ENCODE measurements around the gene AIPL1. TPM values are rescaled to one million over a fixed set of nuclear protein-coding genes. Genes with fewer than 3 reads are reported as not detected.

AIPL1 gene
- total and polyA plus RNA-seq, 2 of the 4 experiments (the other 2 are of a cell fraction), result not detected

DNA sequence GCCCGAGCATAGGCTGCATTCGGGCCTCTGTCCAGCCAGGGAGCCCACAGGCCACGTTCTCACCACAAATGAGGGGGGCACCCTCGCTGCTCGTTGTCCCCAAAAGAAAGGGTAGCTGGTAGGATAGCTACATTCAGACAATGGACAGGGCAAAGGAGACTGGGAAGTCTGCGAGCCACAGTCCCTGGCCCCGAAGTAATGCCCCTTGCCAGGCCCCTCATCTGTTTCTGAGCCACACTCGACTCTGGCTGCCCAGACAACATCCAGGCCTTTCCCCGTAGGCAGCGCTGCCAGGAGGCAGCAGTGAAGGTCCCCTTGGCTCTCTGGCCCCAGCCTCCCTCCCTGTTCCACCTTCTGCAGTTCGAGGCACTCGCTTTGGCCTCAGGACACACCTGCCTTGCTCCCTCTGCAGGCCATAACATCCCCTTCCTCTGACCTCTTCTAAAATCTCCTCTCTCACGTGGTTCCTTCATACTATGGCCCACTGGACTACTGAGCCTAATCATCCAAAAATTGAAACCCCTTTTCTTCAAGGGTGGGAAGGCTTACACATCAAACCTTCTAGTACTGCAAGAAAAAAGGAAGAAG, 12.2 kb downstream of the AIPL1 start:
- Histone ChIP-seq H3K56ac (ENCODE audit: extremely low read depth, insufficient read depth, low read length) (no peak overlapping the region), H3K4me1 (ENCODE audit: control insufficient read depth, insufficient read depth, low read length) (no peaks in the 10 kb centered on the region), H2AK9ac (replicated peaks; ENCODE audit: low read depth, low read length, poor library complexity) (no peak overlapping the region), H3K4me3 (ENCODE audit: insufficient read depth, low read depth, low read length) (no peak overlapping the region), H4K91ac (ENCODE audit: insufficient read depth, low read depth, low read length) (no peak overlapping the region), H2AK5ac (ENCODE audit: low read depth, low read length) (no peak overlapping the region), H3K79me1 (ENCODE audit: low read depth in 1 of 2, low read length in 2 of 2) (no peaks in the 10 kb centered on the region), H3K18ac (ENCODE audit: low read depth, low read length) (no peak overlapping the region), H3K9me3 (ENCODE audit: control insufficient read depth, insufficient read depth, low read length) (no peaks in the 10 kb centered on the region), H3K27ac (ENCODE audit: insufficient read depth, low read length) (no peak overlapping the region), H3K36me3 (ENCODE audit: control insufficient read depth, insufficient read depth, low read length) (no peaks in the 10 kb centered on the region), H3K4me2 (ENCODE audit: low read depth, low read length) (no peak overlapping the region), H3K27me3 (ENCODE audit: control insufficient read depth, insufficient read depth, low read length) (peaks cover 11% of the 10 kb centered on the region), H4K8ac (ENCODE audit: low read depth in 2 of 2, low read length in 2 of 2) (no peak overlapping the region), H3K14ac (replicated peaks; ENCODE audit: low read depth, low read length) (no peak overlapping the region), H2BK120ac (ENCODE audit: low read depth, low read length) (no peak overlapping the region), H3K9ac (ENCODE audit: low read depth, low read length) (no peak overlapping the region), H2AFZ (replicated peaks; ENCODE audit: low read length, poor library complexity) (peak overlapping the region; percentile 32), H2BK20ac (ENCODE audit: low read depth, low read length) (no peak overlapping the region), H3K4ac (ENCODE audit: low read depth, low read length) (no peak overlapping the region), H2BK15ac (ENCODE audit: low read depth, low read length) (no peak overlapping the region), H2BK5ac (ENCODE audit: low read depth, low read length, poor library complexity, severe bottlenecking) (no peak overlapping the region), H3K9me1 (ENCODE audit: insufficient read depth, low read length) (no peaks in the 10 kb centered on the region), H4K20me1 (ENCODE audit: insufficient read depth, low read length) (no peaks in the 10 kb centered on the region), H3K23ac (ENCODE audit: low read depth, low read length) (no peak overlapping the region), H4K5ac (ENCODE audit: low read depth, low read length) (no peak overlapping the region)
- no peak for TF ChIP-seq MAZ (IDR thresholded peaks at IDR 0.05; ENCODE audit: borderline replicate concordance, low read depth, low read length)
- no peak for TF ChIP-seq MAFK (IDR thresholded peaks at IDR 0.05; ENCODE audit: low read depth, low read length)
- TF ChIP-seq, protein P1, sequence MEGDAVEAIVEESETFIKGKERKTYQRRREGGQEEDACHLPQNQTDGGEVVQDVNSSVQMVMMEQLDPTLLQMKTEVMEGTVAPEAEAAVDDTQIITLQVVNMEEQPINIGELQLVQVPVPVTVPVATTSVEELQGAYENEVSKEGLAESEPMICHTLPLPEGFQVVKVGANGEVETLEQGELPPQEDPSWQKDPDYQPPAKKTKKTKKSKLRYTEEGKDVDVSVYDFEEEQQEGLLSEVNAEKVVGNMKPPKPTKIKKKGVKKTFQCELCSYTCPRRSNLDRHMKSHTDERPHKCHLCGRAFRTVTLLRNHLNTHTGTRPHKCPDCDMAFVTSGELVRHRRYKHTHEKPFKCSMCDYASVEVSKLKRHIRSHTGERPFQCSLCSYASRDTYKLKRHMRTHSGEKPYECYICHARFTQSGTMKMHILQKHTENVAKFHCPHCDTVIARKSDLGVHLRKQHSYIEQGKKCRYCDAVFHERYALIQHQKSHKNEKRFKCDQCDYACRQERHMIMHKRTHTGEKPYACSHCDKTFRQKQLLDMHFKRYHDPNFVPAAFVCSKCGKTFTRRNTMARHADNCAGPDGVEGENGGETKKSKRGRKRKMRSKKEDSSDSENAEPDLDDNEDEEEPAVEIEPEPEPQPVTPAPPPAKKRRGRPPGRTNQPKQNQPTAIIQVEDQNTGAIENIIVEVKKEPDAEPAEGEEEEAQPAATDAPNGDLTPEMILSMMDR (conservative IDR thresholded peaks at IDR 0.05; ENCODE audit: low read depth, low read length), result no peak
- dilution Hi-C loops (cut with HindIII; ENCODE audit: low sequenced_read_pairs, unreplicated experiment), result no loop called here
- CTCF ChIA-PET, result interaction anchor here (0.5 to 0.9 kb wide), 4 partner anchors 9 to 999 kb away, joined by 3 to 5 read pairs (median 4); no protein-coding TSS in a partner anchor
- 47% methylated on average over 7 of the region's 13 CpGs; no CpG with 5 or more reads in 1 of the 2 experiments for WGBS, 2 experiments (ENCODE audit: extremely low coverage in 2 of 2, insufficient read length in 1 of 2)
- intact Hi-C loops (cut with micrococcal nuclease), result loop anchor here (1.0 to 5.0 kb wide), 5 partner anchors 55 to 935 kb away; partner anchors contain the start of genes DERL2 and MIS12
- DNase-seq (no peak), ATAC-seq (ENCODE audit: low read depth) (no peak)
- BruUV-seq (replicated peaks), result no TSS peak
- POLR2A ChIA-PET (ENCODE audit: unreplicated experiment), result no interaction called here
- in situ Hi-C loops (cut with MboI; ENCODE audit: low sequenced_read_pairs), result loop anchor here (5.0 to 25.0 kb wide), 2 partner anchors 235 to 835 kb away; no protein-coding TSS in a partner anchor
